Adrenal gland (tissue), 5 donors: Measurements from ENCODE around the gene PPFIA1.

Source experiments
- CTCF ChIP-seq, 6 experiments: fragments of 450-650 bp in 4 of 6; fragments of 200-600 bp in 2 of 6; sonication (generic) in 1 of 6; IDR thresholded peaks; 1 replicate in 5 of 6; 2 replicates in 1 of 6; pipeline versions ENCODE4 v1.5.1 to v1.8.0; 2016 to 2021; ENCODE audit warnings: antibody characterized with exemption in 6 of 6, mild to moderate bottlenecking in 2 of 6, moderate library complexity in 1 of 6
- POLR2A ChIP-seq, 2 donors: fragments of 450-650 bp; IDR thresholded peaks; one replicate each; pipeline ENCODE4 v1.6.1; 2017; ENCODE audit warnings: antibody characterized with exemption in 2 of 2, mild to moderate bottlenecking in 2 of 2, moderate library complexity in 1 of 2
- donor health status: DM: no; HTN: no; CAD: no.

DNA sequence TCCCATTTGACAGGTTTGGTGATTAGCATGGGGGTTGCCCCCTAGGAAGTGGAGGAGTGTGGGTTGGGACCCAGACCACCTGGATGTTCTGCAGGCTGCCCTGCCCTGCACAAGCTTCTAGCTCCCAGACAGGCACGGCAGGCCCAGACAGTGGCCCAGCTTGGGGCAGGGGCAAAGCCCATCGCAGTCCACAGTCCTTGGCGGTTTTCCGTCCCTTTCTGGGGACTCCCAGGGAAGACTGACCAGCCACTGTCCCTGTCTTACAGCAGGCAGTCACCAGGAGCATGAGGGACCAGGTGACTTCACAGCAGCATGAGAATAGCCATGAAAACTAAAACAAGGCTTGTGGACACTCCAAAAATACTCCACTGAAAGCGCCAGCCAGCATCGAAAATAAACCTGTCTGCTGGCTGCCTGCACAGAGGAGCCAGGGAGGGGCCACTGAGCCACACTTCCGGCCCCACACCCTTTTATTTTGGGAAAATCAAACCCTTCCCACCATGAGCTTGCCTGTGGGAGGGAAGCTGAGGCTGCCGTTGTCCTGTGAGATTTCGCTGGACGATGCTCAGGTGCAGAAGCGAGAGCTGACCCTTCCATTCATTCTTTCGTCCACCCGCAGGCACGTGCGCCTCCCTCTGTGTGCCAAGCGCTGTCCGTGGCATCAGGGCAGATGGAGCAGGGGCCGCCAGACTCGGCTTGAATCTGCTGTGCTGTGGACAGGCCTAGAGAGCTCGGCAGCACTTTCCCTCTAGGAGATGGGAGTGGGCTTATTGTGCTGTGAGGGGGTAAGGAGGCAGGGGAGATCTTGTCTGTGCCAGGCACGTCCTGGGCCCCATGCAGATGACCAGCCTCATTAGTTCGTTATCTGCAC is 39.4 kb upstream of the PPFIA1 start:
- TF ChIP-seq CTCF (IDR thresholded peaks at IDR 0.05) = no peak
- TF ChIP-seq POLR2A (IDR thresholded peaks at IDR 0.05) = no peak
